A549 (cell line): Measurements from ENCODE around the gene ASCC2. TPM values are rescaled to one million over a fixed set of nuclear protein-coding genes. Genes with fewer than 3 reads are reported as not detected.

Experiments
- ATAC-seq, 2 experiments: fragments of 200-7000 bp in 1 of 2; fragments of >200 bp in 1 of 2; cut with Nextera tagmentation in 1 of 2; cut with Tn5 transposase in 1 of 2; 3 replicates each; pipeline versions ENCODE4 v1.8.0 to v1.9.1; 2018 to 2020; ENCODE audit warnings: mild to moderate bottlenecking in 1 of 2, moderate library complexity in 1 of 2
- CTCF ChIA-PET: fragments of 300-600 bp; sonication (Branson Sonifier 250); formaldehyde crosslinking; extraction: SDS; loops from one replicate; lab custom pipeline; 2021; ENCODE audit warnings: antibody characterized with exemption, inconsistent platforms; lab: Yijun Ruan, JAX
- POLR2A ChIA-PET: fragments of 350-600 bp; formaldehyde crosslinking; extraction: SDS; loops from one replicate; lab custom pipeline; 2021; ENCODE audit warnings: antibody characterized with exemption, inconsistent platforms; lab: Yijun Ruan, JAX
- DNase-seq, 2 experiments: peaks; one replicate each; pipeline versions ENCODE4 v3.0.0 to v3.0.0-alpha.2; 2011 to 2016; ENCODE audit warnings: low read depth in 1 of 2, low spot score in 1 of 2
- FAIRE-seq: peaks from 2 replicates; lab custom pipeline; 2011; peaks lifted over from hg19 to GRCh38; lab: Jason Lieb, UNC
- H3K27ac ChIP-seq, 2 experiments: fragments of >200 bp; sonication (Bioruptor Twin); formaldehyde crosslinking; 3 replicates each; pipeline ENCODE4 v1.5.1; 2016 to 2017
- H3K4me1 ChIP-seq: fragments of >200 bp; sonication (Bioruptor Twin); formaldehyde crosslinking; 3 replicates; pipeline ENCODE4 v1.6.1; 2016
- H3K4me2 ChIP-seq: fragments of >200 bp; sonication (Bioruptor Twin); formaldehyde crosslinking; 3 replicates; pipeline ENCODE4 v1.6.1; 2016
- H3K4me3 ChIP-seq: fragments of >200 bp; sonication (Bioruptor Twin); formaldehyde crosslinking; 3 replicates; pipeline ENCODE4 v1.5.1; 2016
- H3K9me3 ChIP-seq: fragments of >200 bp; sonication (Bioruptor Twin); formaldehyde crosslinking; 3 replicates; pipeline ENCODE4 v1.6.1; 2016
- CBX2 ChIP-seq: fragments of 200-600 bp; sonication (generic); IDR thresholded peaks from 2 replicates; pipeline ENCODE4 v1.6.1; 2016; ENCODE audit warnings: low read depth, mild to moderate bottlenecking, borderline replicate concordance
- CEBPB ChIP-seq, 2 experiments: fragments of >200 bp in 1 of 2; sonication (Bioruptor Twin) in 1 of 2; formaldehyde crosslinking in 1 of 2; IDR thresholded peaks; 2 replicates each; pipeline ENCODE4 v1.6.1; 2012 to 2016
- EHMT2 ChIP-seq: fragments of 200-600 bp; sonication (generic); IDR thresholded peaks from 2 replicates; pipeline ENCODE4 v1.6.1; 2016; ENCODE audit warnings: antibody characterized with exemption, low read depth, mild to moderate bottlenecking, moderate library complexity
- ELK1 ChIP-seq: fragments of 150-350 bp; IDR thresholded peaks from 2 replicates; pipeline ENCODE4 v1.6.1; 2014; ENCODE audit warnings: low read depth, mild to moderate bottlenecking, low read length
- EP300 ChIP-seq, 2 experiments: fragments of >200 bp; sonication (Bioruptor Twin); formaldehyde crosslinking; IDR thresholded peaks; 2 replicates in 1 of 2; 3 replicates in 1 of 2; pipeline ENCODE4 v1.6.1; 2016 to 2017
- FOSB ChIP-seq: fragments of 250-450 bp; sonication (Bioruptor Pico); IDR thresholded peaks from 2 replicates; pipeline ENCODE4 v1.5.0; 2020; ENCODE audit warnings: mild to moderate bottlenecking, moderate library complexity
- HOXA7 ChIP-seq: fragments of 250-450 bp; sonication (Bioruptor Pico); IDR thresholded peaks from 2 replicates; pipeline ENCODE4 v1.5.0; 2020; ENCODE audit warnings: mild to moderate bottlenecking, moderate library complexity
- HOXB5 ChIP-seq: fragments of 250-450 bp; sonication (Bioruptor Pico); IDR thresholded peaks from 2 replicates; pipeline ENCODE4 v1.5.0; 2020; ENCODE audit warnings: mild to moderate bottlenecking, moderate library complexity
- JUNB ChIP-seq: fragments of >200 bp; sonication (Bioruptor Twin); formaldehyde crosslinking; IDR thresholded peaks from 2 replicates; pipeline ENCODE4 v1.6.1; 2016
- KDM1A ChIP-seq: fragments of 200-600 bp; sonication (generic); IDR thresholded peaks from 2 replicates; pipeline ENCODE4 v1.6.1; 2016; ENCODE audit warnings: low read depth, mild to moderate bottlenecking
- KDM5A ChIP-seq: fragments of 200-600 bp; sonication (generic); IDR thresholded peaks from 2 replicates; pipeline ENCODE4 v1.6.1; 2016; ENCODE audit warnings: antibody characterized with exemption, mild to moderate bottlenecking
- MAX ChIP-seq: IDR thresholded peaks from 2 replicates; pipeline ENCODE4 v1.6.1; 2012
- MAZ ChIP-seq: fragments of 150-350 bp; IDR thresholded peaks from 2 replicates; pipeline ENCODE4 v1.6.1; 2014; ENCODE audit warnings: antibody characterized with exemption, low read depth, low read length, borderline replicate concordance
- MYC ChIP-seq: IDR thresholded peaks from 2 replicates; pipeline ENCODE4 v1.6.1; 2012; ENCODE audit warnings: mild to moderate bottlenecking, inconsistent platforms, low read length, improper control_type of control experiment, borderline replicate concordance
- NR3C1 ChIP-seq: fragments of >200 bp; sonication (Bioruptor Twin); formaldehyde crosslinking; IDR thresholded peaks from 3 replicates; pipeline ENCODE4 v1.6.1; 2017
- RNF2 ChIP-seq: fragments of 200-600 bp; sonication (generic); IDR thresholded peaks from 2 replicates; pipeline ENCODE4 v1.6.1; 2016; ENCODE audit warnings: low read depth, mild to moderate bottlenecking, antibody characterized with exemption, moderate library complexity, borderline replicate concordance
- SMC3 ChIP-seq: fragments of >200 bp; sonication (Bioruptor Twin); formaldehyde crosslinking; IDR thresholded peaks from 3 replicates; pipeline ENCODE4 v1.6.1; 2018; ENCODE audit warnings: inconsistent platforms
- SREBF2 ChIP-seq: fragments of 450-650 bp; IDR thresholded peaks from 2 replicates; pipeline ENCODE4 v1.6.1; 2014; ENCODE audit warnings: mild to moderate bottlenecking, moderate library complexity
- TP53 ChIP-seq: fragments of 250-450 bp; sonication (Bioruptor Pico); IDR thresholded peaks from 2 replicates; pipeline ENCODE4 v1.5.0; 2021; ENCODE audit warnings: mild to moderate bottlenecking, moderate library complexity
- ZNF302 ChIP-seq: fragments of 250-450 bp; sonication (Bioruptor Pico); IDR thresholded peaks from 2 replicates; pipeline ENCODE4 v1.9.0; 2021; ENCODE audit warnings: inconsistent platforms, mild to moderate bottlenecking, moderate library complexity
- ZSCAN20 ChIP-seq: fragments of 250-450 bp; sonication (Bioruptor Pico); IDR thresholded peaks from 2 replicates; pipeline ENCODE4 v1.8.0; 2022; ENCODE audit warnings: mild to moderate bottlenecking, moderate library complexity
- WGBS: methylation state at CpG from one replicate; pipeline ENCODE4 v1.1.6; 2017; ENCODE audit errors: missing lambda C conversion rate; 5-methylcytosine and 5-hydroxymethylcytosine counted together
- polyA plus RNA-seq, 4 experiments: library from polyadenylated mRNA; depleted of rRNA in 3 of 4; stranded (reverse); fragments of >200 nt; fragmentation: RNase III in 1 of 4; extraction: RNeasy Plus Mini Kit Qiagen cat#74134 plus additional on column Dnase treatment in 1 of 4; gene quantifications; 2 replicates in 3 of 4; 3 replicates in 1 of 4; pipeline ENCODE4 v1.2.3, GENCODE V29; 2011 to 2017
- TF ChIP-seq, protein P1 (sequence below): IDR thresholded peaks from 2 replicates; pipeline ENCODE4 v1.6.1; 2012
- TF ChIP-seq, protein P2 (sequence below): fragments of >200 bp; sonication (Bioruptor Twin); formaldehyde crosslinking; IDR thresholded peaks from 2 replicates; pipeline ENCODE4 v1.6.1; 2016

ASCC2 gene
- polyA plus RNA-seq, 2 of the 4 experiments (the other 2 are of a cell fraction): 27.2 to 31.6 TPM

DNA sequence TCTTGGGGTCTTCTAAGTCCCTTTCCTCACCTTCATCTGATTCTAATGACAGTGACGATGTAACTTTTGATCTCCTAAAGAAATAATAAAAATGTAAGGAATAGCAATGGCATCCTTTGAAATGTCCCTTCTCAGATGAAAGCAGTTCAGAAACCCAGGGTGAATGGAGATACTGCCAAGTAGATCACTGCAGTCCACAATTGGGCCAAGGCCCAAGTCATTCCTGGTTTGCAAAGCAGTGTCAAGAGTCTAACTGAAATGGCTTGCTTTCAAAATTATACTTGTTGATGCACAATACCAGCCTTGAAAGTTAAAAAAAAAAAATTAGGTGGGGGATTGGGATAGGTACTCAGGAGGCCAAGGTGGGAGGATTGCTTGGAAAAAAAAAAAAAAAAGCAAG is 20.4 kb downstream of the ASCC2 start:
- ChIA-PET CTCF (interaction anchor here (0.6 to 1.4 kb wide), 2 partner anchors 187 to 945 kb away, joined by 4 to 6 read pairs; no protein-coding TSS in a partner anchor), POLR2A (no interaction called here)
- DNase-seq (no peak), ATAC-seq (no peak), FAIRE-seq (no peak)
- WGBS: 96% methylated on average over 1 of the region's 1 CpG
- Histone ChIP-seq H3K4me3 (no peak overlapping the region), H3K9me3 (no peaks in the 10 kb centered on the region), H3K27ac (no peak overlapping the region), H3K4me2 (no peak overlapping the region), H3K4me1 (peaks cover 48% of the 10 kb centered on the region)
- TF ChIP-seq MAX (no peak), KDM1A (no peak), TP53 (CRISPR knock-in tag) (no peak), ZSCAN20 (CRISPR knock-in tag) (no peak), JUNB (no peak), MYC (no peak), HOXA7 (no peak), CBX2 (no peak), ELK1 (no peak), NR3C1 (no peak), MAZ (no peak), CEBPB (IDR thresholded peaks at IDR 0.05) (no peak), ZNF302 (CRISPR knock-in tag) (no peak)
- TF ChIP-seq, protein P1, sequence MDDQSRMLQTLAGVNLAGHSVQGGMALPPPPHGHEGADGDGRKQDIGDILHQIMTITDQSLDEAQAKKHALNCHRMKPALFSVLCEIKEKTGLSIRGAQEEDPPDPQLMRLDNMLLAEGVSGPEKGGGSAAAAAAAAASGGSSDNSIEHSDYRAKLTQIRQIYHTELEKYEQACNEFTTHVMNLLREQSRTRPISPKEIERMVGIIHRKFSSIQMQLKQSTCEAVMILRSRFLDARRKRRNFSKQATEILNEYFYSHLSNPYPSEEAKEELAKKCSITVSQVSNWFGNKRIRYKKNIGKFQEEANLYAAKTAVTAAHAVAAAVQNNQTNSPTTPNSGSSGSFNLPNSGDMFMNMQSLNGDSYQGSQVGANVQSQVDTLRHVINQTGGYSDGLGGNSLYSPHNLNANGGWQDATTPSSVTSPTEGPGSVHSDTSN: no peak
- TF ChIP-seq, all 56 proteins: peak for 0

- H3K9me3 ChIP-seq: no peaks in the 10 kb centered on the region
- no peak for DNase-seq
- no peak overlapping the region for H3K4me3 ChIP-seq
- ChIA-PET POLR2A (no interaction called here), CTCF (interaction anchor here (0.6 to 1.4 kb wide), 2 partner anchors 92 to 188 kb away, joined by 3 to 6 read pairs; no protein-coding TSS in a partner anchor)
- no peak for FAIRE-seq
- TF ChIP-seq EP300 (IDR thresholded peaks at IDR 0.05) (no peak), SMC3 (no peak), SREBF2 (no peak), EHMT2 (no peak), FOSB (CRISPR knock-in tag) (no peak), RNF2 (no peak), KDM1A (no peak), HOXB5 (CRISPR knock-in tag) (no peak), JUNB (no peak), KDM5A (no peak)
- TF ChIP-seq, protein P2, sequence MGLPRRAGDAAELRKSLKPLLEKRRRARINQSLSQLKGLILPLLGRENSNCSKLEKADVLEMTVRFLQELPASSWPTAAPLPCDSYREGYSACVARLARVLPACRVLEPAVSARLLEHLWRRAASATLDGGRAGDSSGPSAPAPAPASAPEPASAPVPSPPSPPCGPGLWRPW: no peak
- ATAC-seq: no peak
- H3K4me2 ChIP-seq: no peak overlapping the region
- H3K27ac ChIP-seq: 0 out of 6 replicates have a peak overlapping the region, but pooled peaks of 1 of the 2 experiments have one; percentile 11
- peaks cover 50% of the 10 kb centered on the region for H3K4me1 ChIP-seq
- 71% methylated on average over 2 of the region's 2 CpGs for WGBS
Observed at GRCh38 chr22:29816980-29817379, 21.1 kb downstream of the ASCC2 start.

DNA sequence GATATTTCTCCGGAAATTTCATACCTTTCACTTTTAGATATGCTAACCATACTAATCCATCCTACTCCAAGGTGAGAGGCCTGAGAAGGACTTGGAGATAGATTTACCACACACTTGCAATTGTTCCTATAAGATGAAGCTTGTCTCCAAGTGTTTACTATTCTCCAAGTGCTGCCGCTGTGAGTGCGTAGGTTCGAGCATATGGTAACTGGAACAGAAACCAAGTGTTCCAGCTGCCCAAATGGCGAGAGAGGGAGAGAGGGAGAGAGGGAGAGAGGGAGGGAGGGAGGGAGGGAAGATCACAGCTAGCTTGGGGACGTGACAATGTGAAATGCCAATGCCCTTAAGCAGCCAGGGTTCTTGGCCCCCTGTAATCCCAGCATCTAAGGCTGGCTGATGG is 21.5 kb downstream of the ASCC2 start:
- ChIA-PET CTCF (interaction anchor here (1.2 to 1.7 kb wide), 3 partner anchors 15 to 189 kb away, joined by 3 to 6 read pairs (median 5); no protein-coding TSS in a partner anchor), POLR2A (interaction anchor here (0.7 kb wide), 1 partner anchor 11 kb away, joined by 3 read pairs; no protein-coding TSS in a partner anchor)
- Histone ChIP-seq H3K9me3 (no peaks in the 10 kb centered on the region), H3K4me2 (0 out of 3 replicates have a peak overlapping the region, but pooled peaks have one; percentile 7), H3K27ac (0 out of 6 replicates have a peak overlapping the region, but pooled peaks of 1 of the 2 experiments have one; percentile 11), H3K4me1 (peaks cover 50% of the 10 kb centered on the region), H3K4me3 (no peak overlapping the region)
- DNase-seq (no peak), ATAC-seq (no peak), FAIRE-seq (no peak)
- 91% methylated on average over 4 of the region's 6 CpGs for WGBS
- no peak for TF ChIP-seq MAZ
